Measurements from ENCODE around the gene TTLL5.

DNA sequence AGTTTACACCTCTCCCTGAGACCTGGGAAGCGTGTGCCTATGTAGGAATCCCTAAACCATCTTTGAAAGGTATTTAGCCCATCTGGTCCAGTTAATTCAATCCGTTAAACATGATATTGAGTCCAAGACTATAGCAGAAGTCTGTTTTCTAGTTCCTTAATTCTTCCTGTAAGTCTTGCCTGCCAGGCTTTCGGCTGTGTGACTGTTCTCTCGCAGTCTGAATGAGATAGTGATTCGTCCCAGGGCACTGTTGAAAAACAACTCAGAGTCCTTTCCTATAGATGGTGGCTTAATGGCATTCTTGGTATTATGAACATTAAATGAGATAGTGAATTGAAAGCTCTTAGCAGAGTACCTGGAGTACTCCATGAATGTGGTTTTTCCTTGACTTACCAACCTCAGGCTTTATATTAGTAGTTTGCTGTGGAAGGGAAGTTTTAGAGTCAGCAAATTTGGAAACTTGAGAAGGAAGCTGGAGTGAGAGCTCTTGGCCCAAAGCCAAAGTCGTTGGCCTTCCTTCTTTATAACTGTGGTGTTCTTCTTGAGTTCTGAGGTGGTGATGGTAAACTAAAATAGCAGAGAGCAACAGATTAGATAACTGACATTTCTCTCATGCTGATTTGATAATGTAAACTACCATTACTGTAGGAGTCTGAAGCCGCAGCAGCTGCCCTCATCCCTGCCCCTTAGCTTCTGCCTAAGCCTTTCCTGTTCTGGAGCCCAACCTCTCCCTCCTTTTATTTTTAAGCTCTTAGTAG lies 244.3 kb downstream of the TTLL5 start:
- TF ChIP-seq, protein P1, sequence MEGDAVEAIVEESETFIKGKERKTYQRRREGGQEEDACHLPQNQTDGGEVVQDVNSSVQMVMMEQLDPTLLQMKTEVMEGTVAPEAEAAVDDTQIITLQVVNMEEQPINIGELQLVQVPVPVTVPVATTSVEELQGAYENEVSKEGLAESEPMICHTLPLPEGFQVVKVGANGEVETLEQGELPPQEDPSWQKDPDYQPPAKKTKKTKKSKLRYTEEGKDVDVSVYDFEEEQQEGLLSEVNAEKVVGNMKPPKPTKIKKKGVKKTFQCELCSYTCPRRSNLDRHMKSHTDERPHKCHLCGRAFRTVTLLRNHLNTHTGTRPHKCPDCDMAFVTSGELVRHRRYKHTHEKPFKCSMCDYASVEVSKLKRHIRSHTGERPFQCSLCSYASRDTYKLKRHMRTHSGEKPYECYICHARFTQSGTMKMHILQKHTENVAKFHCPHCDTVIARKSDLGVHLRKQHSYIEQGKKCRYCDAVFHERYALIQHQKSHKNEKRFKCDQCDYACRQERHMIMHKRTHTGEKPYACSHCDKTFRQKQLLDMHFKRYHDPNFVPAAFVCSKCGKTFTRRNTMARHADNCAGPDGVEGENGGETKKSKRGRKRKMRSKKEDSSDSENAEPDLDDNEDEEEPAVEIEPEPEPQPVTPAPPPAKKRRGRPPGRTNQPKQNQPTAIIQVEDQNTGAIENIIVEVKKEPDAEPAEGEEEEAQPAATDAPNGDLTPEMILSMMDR (conservative IDR thresholded peaks at IDR 0.05 in 1 of 2, IDR thresholded peaks at IDR 0.05 in 1 of 2; ENCODE audit: extremely low read depth in 1 of 2, insufficient read depth in 1 of 2, low read depth in 1 of 2, low read length in 2 of 2): no peak
- no peak for TF ChIP-seq EZH2 (IDR thresholded peaks at IDR 0.05; ENCODE audit: borderline replicate concordance, low read length)
